Stimulated activated CD4-positive, alpha-beta T cell treated with anti-CD3 and anti-CD28 coated beads, Interleukin-1b, Interleukin-23, amount 100 ng/mL, for 24 hours (primary cell): ENCODE measurements around the gene EEF1AKMT2.
"Not testable (repeated sequence)": the region's sequence is repeated elsewhere in the genome, so short reads cannot be mapped to it uniquely, and the experiment has no call there.

Experiments
- DNase-seq, 4 experiments: peaks; one replicate each; pipeline ENCODE4 v3.0.0-alpha.2; 2020; ENCODE audit warnings: low read depth in 4 of 4, low spot score in 1 of 4

Gene EEF1AKMT2

GRCh38 chr10:124791547-124792348 lies at the start of gene EEF1AKMT2:
Gene EEF1AKMT2, minus strand, starts transcription at chr10:124791887. Its CDS starts 54 bp downstream, at chr10:124791833.
- peak; percentile 60 to 76 (median 69) for DNase-seq

DNA sequence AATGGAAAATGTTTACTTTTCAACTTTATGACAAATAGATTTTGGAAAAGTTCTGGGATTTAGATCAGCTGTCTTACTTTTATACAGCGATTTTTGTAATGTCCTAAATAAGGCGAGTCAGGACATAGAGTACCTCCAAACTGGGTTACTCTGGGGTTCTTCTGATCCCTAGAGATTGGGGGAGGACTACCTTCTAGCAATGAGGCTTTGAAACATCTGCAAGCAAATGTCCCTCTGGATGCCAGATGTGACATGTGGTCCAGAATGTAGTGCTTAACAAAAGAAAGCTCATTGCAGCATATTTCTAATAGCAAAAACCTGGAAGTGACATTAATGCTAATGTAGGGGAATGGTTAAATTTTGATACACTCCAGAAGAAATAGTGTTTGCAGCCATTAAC lies 46.0 kb upstream of the EEF1AKMT2 start:
- DNase-seq, result no peak

DNA sequence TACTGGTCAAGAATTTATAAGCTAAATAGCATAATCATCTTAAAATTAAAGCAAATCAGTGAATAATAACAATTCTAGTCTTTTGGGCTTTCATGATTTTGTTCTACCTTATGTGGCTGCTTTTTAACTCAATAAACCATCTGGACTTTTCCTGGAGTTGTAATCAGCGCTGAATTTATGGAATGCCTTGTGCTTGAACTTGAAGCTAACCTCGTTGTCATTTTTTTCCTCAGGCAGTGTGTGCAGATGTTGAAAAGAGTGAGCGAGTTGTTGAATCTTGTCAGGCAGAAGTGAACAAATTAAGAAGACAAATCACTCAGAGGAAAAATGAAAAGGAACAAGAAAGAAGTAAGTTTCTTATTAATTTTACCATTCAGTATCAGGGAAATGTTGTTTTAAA lies 39.4 kb upstream of the EEF1AKMT2 start:
- no peak for DNase-seq

- DNase-seq, result no peak
Measured at GRCh38 chr10:124830445-124830844, 38.8 kb upstream of the EEF1AKMT2 start.

GRCh38 chr10:124829447-124830115 lies 37.9 kb upstream of the EEF1AKMT2 start:
- no peak for DNase-seq

DNA sequence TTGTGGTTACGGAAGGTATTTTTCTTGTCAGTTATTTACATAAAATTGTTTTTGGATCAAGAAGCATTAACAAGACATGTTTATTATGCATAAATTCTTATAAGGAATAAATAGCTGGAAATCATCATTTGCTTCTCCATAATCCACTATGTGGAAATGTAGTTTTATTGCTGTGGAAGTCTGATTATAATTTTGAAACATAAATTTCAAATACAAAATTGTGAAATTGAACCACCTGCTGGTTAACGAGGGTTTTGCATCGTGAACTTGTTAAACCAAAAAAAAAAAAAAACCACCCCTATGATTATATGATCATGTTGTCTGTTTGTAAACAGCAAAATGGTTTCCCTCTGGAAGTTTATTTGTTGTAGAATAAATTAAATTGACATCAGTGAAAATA lies 35.8 kb upstream of the EEF1AKMT2 start:
- DNase-seq, result no peak

- no peak for DNase-seq
Measured at GRCh38 chr10:124826262-124826661, 34.6 kb upstream of the EEF1AKMT2 start.

- DNase-seq, result no peak
Measured at GRCh38 chr10:124825702-124826101, 34.0 kb upstream of the EEF1AKMT2 start.

GRCh38 chr10:124824932-124825331 lies 33.2 kb upstream of the EEF1AKMT2 start:
- not testable (repeated sequence) for DNase-seq

- no peak for DNase-seq
Measured at GRCh38 chr10:124824507-124824906, 32.8 kb upstream of the EEF1AKMT2 start.

DNA sequence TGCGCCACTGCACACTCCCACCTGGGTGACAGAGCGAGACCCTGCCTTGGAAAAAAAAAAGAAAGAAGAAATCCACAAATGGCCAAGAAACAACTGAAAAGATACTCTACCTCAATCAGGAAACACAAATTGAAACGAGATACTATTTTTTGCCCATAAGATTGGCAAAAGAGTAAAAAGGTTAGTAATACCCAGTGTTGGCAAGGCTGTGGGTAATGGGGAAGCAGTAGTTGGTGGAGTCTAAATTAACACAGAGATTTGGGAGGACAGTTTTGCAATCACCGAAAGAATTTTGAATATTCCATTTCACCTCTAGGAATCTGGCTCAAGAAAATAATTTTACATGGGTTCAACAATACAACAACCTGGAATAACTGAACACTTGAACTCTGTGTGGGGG lies 29.8 kb upstream of the EEF1AKMT2 start:
- DNase-seq, result no peak

DNA sequence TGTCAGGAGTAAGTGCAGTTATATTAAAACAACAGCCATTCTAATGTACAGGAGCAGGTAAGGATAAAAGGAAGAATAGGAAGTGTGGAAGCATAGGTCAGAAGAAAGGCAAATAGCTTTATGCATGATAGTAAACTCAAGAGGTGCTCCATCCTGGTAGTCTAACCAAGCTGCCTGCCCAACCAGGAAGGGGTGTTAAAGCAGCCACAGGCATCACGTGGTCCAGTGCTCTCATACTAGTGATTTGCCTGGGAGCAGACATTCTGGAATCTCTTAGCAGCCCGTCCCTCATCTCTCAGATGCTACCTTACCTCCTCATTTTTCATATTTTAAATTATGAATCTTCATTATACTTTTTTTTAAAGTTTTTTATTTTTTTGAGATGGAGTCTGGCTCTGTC lies 28.4 kb upstream of the EEF1AKMT2 start:
- no peak for DNase-seq

DNA sequence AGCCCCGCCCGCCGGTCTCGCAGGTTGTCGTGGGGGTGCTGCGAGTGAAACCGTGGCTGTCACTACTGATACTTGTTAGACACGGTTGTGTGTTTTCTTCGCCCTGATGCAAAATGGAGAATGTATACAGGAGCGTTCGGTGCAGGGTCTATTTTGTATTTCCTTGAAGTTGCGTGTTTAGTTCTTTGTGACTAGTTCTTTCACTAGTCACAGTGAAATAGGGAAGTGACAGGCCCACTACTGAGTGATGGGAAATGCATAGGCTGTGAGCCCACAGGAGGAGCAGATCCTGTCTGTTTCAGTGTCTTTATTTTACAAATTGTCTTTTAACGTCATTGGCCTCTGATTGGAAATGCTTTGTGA lies 10.6 kb upstream of the EEF1AKMT2 start:
- DNase-seq, result no peak

DNA sequence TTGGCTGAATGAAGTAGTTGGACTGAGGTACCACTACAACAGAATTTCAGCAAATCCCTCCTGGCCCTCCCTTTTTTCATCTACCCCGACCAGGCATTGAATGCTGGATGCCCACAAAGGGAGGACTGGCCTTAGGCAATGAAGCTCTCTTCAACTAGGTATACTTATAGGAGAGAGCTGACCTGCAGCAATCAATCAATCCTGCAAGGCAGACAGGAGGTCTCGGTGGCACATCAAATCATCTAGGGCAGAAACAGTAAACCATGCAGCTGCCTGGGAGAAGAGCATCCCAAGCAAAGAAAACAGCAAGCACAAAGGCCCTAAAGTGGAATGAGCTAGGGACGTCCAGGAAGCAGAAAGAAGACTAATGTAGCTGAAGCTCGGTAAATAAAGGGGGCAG lies 7.5 kb upstream of the EEF1AKMT2 start:
- DNase-seq, result no peak

DNA sequence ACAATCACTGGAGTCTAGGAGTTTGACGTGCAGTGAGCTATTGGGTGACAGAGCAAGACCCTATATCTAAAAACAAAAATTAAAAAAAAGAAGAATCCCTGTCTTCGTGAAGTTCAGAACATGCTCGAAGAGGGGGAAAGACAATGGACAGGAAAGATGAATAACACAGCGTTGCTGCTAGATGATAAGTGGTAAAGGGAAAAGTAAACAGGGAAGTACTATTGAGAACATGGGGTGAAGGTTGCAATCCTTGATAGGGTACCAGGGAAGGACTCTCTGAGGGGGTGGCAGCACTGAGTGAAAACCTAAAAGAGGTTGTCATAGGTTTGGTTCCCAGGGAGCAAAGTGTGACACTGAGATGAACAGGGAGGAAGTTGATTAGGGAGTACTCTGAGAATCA lies 7.1 kb upstream of the EEF1AKMT2 start:
- no peak for DNase-seq

- no peak for DNase-seq
Measured at GRCh38 chr10:124798364-124798763, 6.7 kb upstream of the EEF1AKMT2 start.

DNA sequence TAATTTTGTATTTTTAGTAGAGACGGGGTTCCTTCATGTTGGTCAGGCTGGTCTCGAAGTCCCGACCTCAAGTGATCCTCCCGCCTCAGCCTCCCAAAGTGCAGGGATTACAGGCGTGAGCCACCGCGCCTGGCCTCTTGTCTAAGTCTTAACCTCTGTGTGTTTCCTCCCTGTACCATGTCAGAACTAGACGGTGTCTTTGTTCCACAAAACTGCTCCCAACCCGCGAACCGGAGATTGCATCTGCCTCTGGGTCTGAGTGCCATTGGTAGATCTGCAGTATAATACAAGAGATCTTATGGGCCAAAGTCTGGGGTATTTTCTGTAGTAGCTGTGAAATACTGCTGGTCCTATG lies 1.3 kb upstream of the EEF1AKMT2 start:
- no peak for DNase-seq

- DNase-seq, result not testable (repeated sequence)
Measured at GRCh38 chr10:124782900-124783299, 8.8 kb downstream of the EEF1AKMT2 start.

- DNase-seq, result no peak
Measured at GRCh38 chr10:124768791-124769190, 22.9 kb downstream of the EEF1AKMT2 start.

GRCh38 chr10:124765256-124765655 lies 26.4 kb downstream of the EEF1AKMT2 start:
- no peak for DNase-seq

- no peak for DNase-seq
Measured at GRCh38 chr10:124763267-124763666, 28.4 kb downstream of the EEF1AKMT2 start.

GRCh38 chr10:124762281-124762680 lies 29.4 kb downstream of the EEF1AKMT2 start:
- DNase-seq, result no peak
